ENCODE measurements around the gene GLT8D2.
"Not testable (repeated sequence)": the region's sequence is repeated elsewhere in the genome, so short reads cannot be mapped to it uniquely, and the experiment has no call there.

The GLT8D2 gene

GRCh38 chr12:104049278-104049902 is 597 bp downstream of the GLT8D2 start:
- DNase-seq: no peak

GRCh38 chr12:104048811-104049210 is 1.2 kb downstream of the GLT8D2 start:
- DNase-seq: no peak

- DNase-seq: no peak
Observed at GRCh38 chr12:104048162-104048561, 1.8 kb downstream of the GLT8D2 start.

- no peak for DNase-seq
Observed at GRCh38 chr12:104046306-104046705, 3.7 kb downstream of the GLT8D2 start.

GRCh38 chr12:104044158-104044557 is 5.8 kb downstream of the GLT8D2 start:
- DNase-seq: no peak

- no peak for DNase-seq
Observed at GRCh38 chr12:104042580-104042979, 7.4 kb downstream of the GLT8D2 start.

- not testable (repeated sequence) for DNase-seq
Observed at GRCh38 chr12:104039769-104040168, 10.2 kb downstream of the GLT8D2 start.

GRCh38 chr12:104036143-104036542 is 13.8 kb downstream of the GLT8D2 start:
- not testable (repeated sequence) for DNase-seq

- DNase-seq: not testable (repeated sequence)
Observed at GRCh38 chr12:104030596-104030995, 19.4 kb downstream of the GLT8D2 start.

- no peak for DNase-seq
Observed at GRCh38 chr12:104026841-104027599, 23.0 kb downstream of the GLT8D2 start.

- no peak for DNase-seq
Observed at GRCh38 chr12:104025771-104026170, 24.2 kb downstream of the GLT8D2 start.

GRCh38 chr12:104024348-104024747 is 25.6 kb downstream of the GLT8D2 start:
- DNase-seq: no peak

GRCh38 chr12:104023710-104024109 is 26.3 kb downstream of the GLT8D2 start:
- DNase-seq: no peak

- no peak for DNase-seq
Observed at GRCh38 chr12:104022786-104023185, 27.2 kb downstream of the GLT8D2 start.

- DNase-seq: not testable (repeated sequence)
Observed at GRCh38 chr12:104021862-104022261, 28.1 kb downstream of the GLT8D2 start.

- DNase-seq: no peak
Observed at GRCh38 chr12:104012331-104012730, 37.7 kb downstream of the GLT8D2 start.

GRCh38 chr12:104011253-104011652 is 38.7 kb downstream of the GLT8D2 start:
- DNase-seq: no peak

GRCh38 chr12:104010606-104011169 is 39.3 kb downstream of the GLT8D2 start:
- no peak for DNase-seq

- DNase-seq: no peak
Observed at GRCh38 chr12:104010121-104010520, 39.9 kb downstream of the GLT8D2 start.

GRCh38 chr12:104006929-104007328 is 43.1 kb downstream of the GLT8D2 start:
- DNase-seq: no peak

GRCh38 chr12:104003596-104003995 is 46.4 kb downstream of the GLT8D2 start:
- DNase-seq: no peak

- no peak for DNase-seq
Observed at GRCh38 chr12:104002686-104003085, 47.3 kb downstream of the GLT8D2 start.

GRCh38 chr12:104000807-104001434 is 49.1 kb downstream of the GLT8D2 start:
- DNase-seq: no peak

GRCh38 chr12:103998976-103999375 is 51.0 kb downstream of the GLT8D2 start:
- no peak for DNase-seq
